Left ventricle myocardium superior (tissue), 1 donor: ENCODE data around the gene ZNF592. TPM values are rescaled to one million over a fixed set of nuclear protein-coding genes. Genes with fewer than 3 reads are reported as not detected.

Experiments used
- ATAC-seq: fragments of 200-7000 bp; cut with Tn5 transposase; one replicate; pipeline ENCODE4 v1.9.1; 2020; ENCODE audit warnings: mild to moderate bottlenecking, moderate library complexity
- DNase-seq: peaks from one replicate; pipeline ENCODE4 v3.0.0-alpha.2; 2020
- intact Hi-C: fragments of 100-400 bp; cut with micrococcal nuclease; formaldehyde crosslinking; loops from one replicate; pipeline ENCODE4 v1.11.0; 2022
- total RNA-seq: library from RNA; stranded (reverse); fragmentation: NEBNext Ultra II Directional; extraction: Animal tissue kit (Norgen Biotek cat#: 25700); gene quantifications from one replicate; pipeline ENCODE4 v1.2.1, GENCODE V29; 2021
- donor health status: DM: no; HTN: yes; CAD: no; lungs with severe emphysema.

The ZNF592 gene
- total RNA-seq, 1 donor from 2014 or later = 20.0 TPM

- intact Hi-C loops = no loop called here
- DNase-seq (no peak), ATAC-seq (no peak)
These were observed 18.2 kb downstream of the ZNF592 start for GRCh38 chr15:84766461-84767035.

- intact Hi-C loops = no loop called here
- DNase-seq (no peak), ATAC-seq (no peak)
These were observed 23.6 kb downstream of the ZNF592 start for GRCh38 chr15:84772031-84772430.

- intact Hi-C loops = no loop called here
- ATAC-seq (no peak), DNase-seq (no peak)
These were observed 24.1 kb downstream of the ZNF592 start for GRCh38 chr15:84772467-84772866.

- ATAC-seq (no peak), DNase-seq (no peak)
- intact Hi-C loops = no loop called here
These were observed 25.3 kb downstream of the ZNF592 start for GRCh38 chr15:84773716-84774115.

GRCh38 chr15:84775867-84776449 lies 27.6 kb downstream of the ZNF592 start:
- ATAC-seq (no peak), DNase-seq (no peak)
- intact Hi-C loops = no loop called here

- intact Hi-C loops = no loop called here
- ATAC-seq = no peak
- DNase-seq = no peak
These were observed 29.8 kb downstream of the ZNF592 start for GRCh38 chr15:84778194-84778593.

- ATAC-seq = no peak
- intact Hi-C loops = no loop called here
- no peak for DNase-seq
These were observed 32.1 kb downstream of the ZNF592 start for GRCh38 chr15:84780492-84780891.

- DNase-seq = no peak
- ATAC-seq = no peak
- intact Hi-C loops = no loop called here
These were observed 33.1 kb downstream of the ZNF592 start for GRCh38 chr15:84781495-84781894.

GRCh38 chr15:84782346-84782745 lies 34.0 kb downstream of the ZNF592 start:
- ATAC-seq (no peak), DNase-seq (no peak)
- intact Hi-C loops = no loop called here

- intact Hi-C loops = no loop called here
- DNase-seq = no peak
- ATAC-seq = no peak
These were observed 35.3 kb downstream of the ZNF592 start for GRCh38 chr15:84783493-84784251.

GRCh38 chr15:84784262-84784661 lies 35.9 kb downstream of the ZNF592 start:
- ATAC-seq (no peak), DNase-seq (no peak)
- intact Hi-C loops = no loop called here

- intact Hi-C loops = no loop called here
- ATAC-seq = peak; percentile 14
- no peak for DNase-seq
These were observed 36.7 kb downstream of the ZNF592 start for GRCh38 chr15:84785053-84785452.

GRCh38 chr15:84788500-84788899 lies 40.1 kb downstream of the ZNF592 start:
- intact Hi-C loops = no loop called here
- no peak for DNase-seq
- no peak for ATAC-seq

- intact Hi-C loops = no loop called here
- no peak for ATAC-seq
- DNase-seq = no peak
These were observed 41.4 kb downstream of the ZNF592 start for GRCh38 chr15:84789762-84790161.

GRCh38 chr15:84790676-84791075 lies 42.3 kb downstream of the ZNF592 start:
- intact Hi-C loops = no loop called here
- DNase-seq = no peak
- no peak for ATAC-seq

- intact Hi-C loops = no loop called here
- ATAC-seq = no peak
- DNase-seq = no peak
These were observed 43.4 kb downstream of the ZNF592 start for GRCh38 chr15:84791763-84792162.

- ATAC-seq (no peak), DNase-seq (no peak)
- intact Hi-C loops = no loop called here
These were observed 45.2 kb downstream of the ZNF592 start for GRCh38 chr15:84793431-84794161.

- ATAC-seq = no peak
- intact Hi-C loops = no loop called here
- DNase-seq = no peak
These were observed 45.8 kb downstream of the ZNF592 start for GRCh38 chr15:84794162-84794547.

- intact Hi-C loops = no loop called here
- ATAC-seq (no peak), DNase-seq (no peak)
These were observed 46.8 kb downstream of the ZNF592 start for GRCh38 chr15:84795186-84795585.

GRCh38 chr15:84797212-84797611 lies 48.8 kb downstream of the ZNF592 start:
- no peak for ATAC-seq
- intact Hi-C loops = no loop called here
- no peak for DNase-seq
